ENCODE results near the gene ZNF808.

DNA sequence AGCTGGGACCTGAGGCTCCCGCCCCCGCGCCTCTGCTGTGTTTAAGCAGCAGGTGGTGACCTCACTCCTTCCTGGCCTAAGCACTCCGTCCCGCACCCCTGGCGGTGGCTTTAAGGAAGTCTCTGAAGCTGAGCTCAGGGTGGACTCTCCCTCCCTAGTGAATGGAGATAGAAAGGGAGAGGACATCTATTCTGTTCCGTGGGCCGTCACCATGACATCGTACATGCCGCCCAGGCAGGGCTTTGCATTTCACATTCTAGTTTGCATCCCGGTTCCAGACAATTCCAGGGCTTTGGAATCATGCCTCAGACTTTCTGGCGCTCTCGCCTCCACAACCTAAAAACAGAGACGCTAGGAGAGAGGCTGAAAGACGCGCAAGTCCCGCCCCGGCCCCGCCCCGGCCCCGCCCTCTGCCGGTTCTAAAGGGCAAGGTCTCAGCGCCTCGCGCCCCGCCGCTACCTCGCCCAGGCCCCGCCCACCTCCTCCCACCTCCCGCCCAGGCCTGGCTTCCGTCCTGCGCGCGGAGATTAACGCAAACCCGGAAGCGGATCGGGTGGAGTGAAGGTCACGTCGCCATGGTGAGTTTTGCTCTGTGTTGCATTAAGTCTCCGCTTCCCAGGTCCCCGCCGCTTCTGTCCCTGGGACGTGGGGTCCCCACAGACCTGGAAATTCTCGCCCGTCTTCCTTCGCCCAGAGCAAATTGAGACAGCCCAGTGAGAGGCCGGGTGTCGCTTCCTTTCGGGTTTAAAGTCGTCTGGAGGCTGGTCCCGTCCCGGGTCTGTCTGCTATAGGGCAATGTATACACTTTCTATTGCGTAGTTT is at the start of gene ZNF808:
- TF ChIP-seq CTCF (IDR thresholded peaks at IDR 0.05) (peak; percentile 64 to 85 (median 80)), POLR2A (IDR thresholded peaks at IDR 0.05) (peak; percentile 34 to 51)
